K562 (cell line): ENCODE results near the gene PRAME. TPM values are rescaled to one million over a fixed set of nuclear protein-coding genes. Genes with fewer than 3 reads are reported as not detected.
A peak's percentile ranks its signal among the peaks of the same experiment; 100 is the strongest.

ENCODE experiments used
- CBX2 ChIP-seq: fragments of 200-600 bp; sonication (generic); IDR thresholded peaks from one replicate; pipeline ENCODE4 v1.6.1; 2012; ENCODE audit warnings: mild to moderate bottlenecking, low read length, inconsistent platforms; ENCODE audit not compliant: insufficient read depth, poor library complexity, severe bottlenecking
- NR1H2 ChIP-seq: sonication (generic); formaldehyde crosslinking; IDR thresholded peaks from 2 replicates; pipeline ENCODE4 v1.4.0; 2020; ENCODE audit warnings: mild to moderate bottlenecking, missing genetic modification reagents
- PCBP2 ChIP-seq: fragments of 200-400 bp; formaldehyde crosslinking; IDR thresholded peaks from 2 replicates; pipeline ENCODE4 v1.6.1; 2018; ENCODE audit warnings: low read length, low read depth, mild to moderate bottlenecking, moderate library complexity; ENCODE audit not compliant: poor library complexity, severe bottlenecking
- polyA plus RNA-seq, 8 experiments: library from polyadenylated mRNA; depleted of rRNA in 4 of 8; stranded (reverse) in 5 of 8; unstranded in 3 of 8; fragments of >200 nt; fragmentation: Nextera tagmentation in 2 of 8; fragmentation: Illumina TruSeq in 1 of 8; extraction: Ambion mirVana in 2 of 8; extraction: Trizol in 1 of 8; gene quantifications; 2 replicates each; pipeline versions ENCODE4 v1.2.1 to v1.2.3, GENCODE V29; 2011 to 2014; ENCODE audit warnings: inconsistent platforms in 1 of 8, missing spikeins in 1 of 8
- total RNA-seq, 7 experiments: library from RNA; depleted of rRNA in 6 of 7; stranded (reverse); fragments of >200 nt in 6 of 7; fragmentation: Illumina TruSeq in 2 of 7; extraction: Trizol in 2 of 7; gene quantifications; 2 replicates each; pipeline versions ENCODE4 v1.2.1 to v1.2.3, GENCODE V29; 2011 to 2021; ENCODE audit warnings: low replicate concordance in 1 of 7
- TF ChIP-seq, protein P1 (sequence below): fragments of 200-600 bp; sonication (generic); IDR thresholded peaks from one replicate; pipeline ENCODE4 v1.6.1; 2012; ENCODE audit warnings: mild to moderate bottlenecking, low read depth, low read length, inconsistent platforms
- TF ChIP-seq, protein P2 (sequence below): sonication (generic); formaldehyde crosslinking; IDR thresholded peaks from 2 replicates; pipeline ENCODE4 v1.8.1; 2023; ENCODE audit warnings: mild to moderate bottlenecking, missing genetic modification reagents
- TF ChIP-seq, protein P3 (sequence below): sonication (generic); formaldehyde crosslinking; IDR thresholded peaks from 2 replicates; pipeline ENCODE4 v1.9.0; 2022; ENCODE audit warnings: mild to moderate bottlenecking, missing genetic modification reagents
- TF ChIP-seq, protein P4 (sequence below): sonication (generic); formaldehyde crosslinking; IDR thresholded peaks from 2 replicates; pipeline ENCODE4 v1.8.1; 2023; ENCODE audit warnings: mild to moderate bottlenecking, missing genetic modification reagents

The PRAME gene
- total and polyA plus RNA-seq, 9 of the 15 experiments (the other 6 are each of a cell fraction or from before 2014, with no cell fraction given) = 662 to 2,141 (median 1,142) TPM

DNA sequence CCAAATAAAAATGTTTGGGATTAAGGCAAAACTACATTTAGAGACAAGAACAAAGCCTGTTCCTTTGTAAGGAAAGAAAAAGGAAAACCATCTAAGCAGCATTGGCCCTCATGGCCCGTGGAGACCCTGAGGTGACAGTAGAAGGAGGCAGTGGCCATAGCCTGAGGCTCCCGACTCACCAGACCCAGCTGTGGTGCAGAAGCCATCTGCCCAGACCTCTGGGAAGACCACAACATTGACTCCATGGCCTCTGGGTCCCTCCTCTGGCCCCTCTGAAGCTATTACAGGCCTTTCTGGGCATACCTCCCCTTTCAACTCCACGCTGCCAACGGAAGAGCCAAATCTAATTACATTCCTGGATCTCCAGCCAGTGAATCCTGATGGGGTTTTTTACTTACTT, 6.4 kb downstream of the PRAME start (continued):
- TF ChIP-seq, protein P1, sequence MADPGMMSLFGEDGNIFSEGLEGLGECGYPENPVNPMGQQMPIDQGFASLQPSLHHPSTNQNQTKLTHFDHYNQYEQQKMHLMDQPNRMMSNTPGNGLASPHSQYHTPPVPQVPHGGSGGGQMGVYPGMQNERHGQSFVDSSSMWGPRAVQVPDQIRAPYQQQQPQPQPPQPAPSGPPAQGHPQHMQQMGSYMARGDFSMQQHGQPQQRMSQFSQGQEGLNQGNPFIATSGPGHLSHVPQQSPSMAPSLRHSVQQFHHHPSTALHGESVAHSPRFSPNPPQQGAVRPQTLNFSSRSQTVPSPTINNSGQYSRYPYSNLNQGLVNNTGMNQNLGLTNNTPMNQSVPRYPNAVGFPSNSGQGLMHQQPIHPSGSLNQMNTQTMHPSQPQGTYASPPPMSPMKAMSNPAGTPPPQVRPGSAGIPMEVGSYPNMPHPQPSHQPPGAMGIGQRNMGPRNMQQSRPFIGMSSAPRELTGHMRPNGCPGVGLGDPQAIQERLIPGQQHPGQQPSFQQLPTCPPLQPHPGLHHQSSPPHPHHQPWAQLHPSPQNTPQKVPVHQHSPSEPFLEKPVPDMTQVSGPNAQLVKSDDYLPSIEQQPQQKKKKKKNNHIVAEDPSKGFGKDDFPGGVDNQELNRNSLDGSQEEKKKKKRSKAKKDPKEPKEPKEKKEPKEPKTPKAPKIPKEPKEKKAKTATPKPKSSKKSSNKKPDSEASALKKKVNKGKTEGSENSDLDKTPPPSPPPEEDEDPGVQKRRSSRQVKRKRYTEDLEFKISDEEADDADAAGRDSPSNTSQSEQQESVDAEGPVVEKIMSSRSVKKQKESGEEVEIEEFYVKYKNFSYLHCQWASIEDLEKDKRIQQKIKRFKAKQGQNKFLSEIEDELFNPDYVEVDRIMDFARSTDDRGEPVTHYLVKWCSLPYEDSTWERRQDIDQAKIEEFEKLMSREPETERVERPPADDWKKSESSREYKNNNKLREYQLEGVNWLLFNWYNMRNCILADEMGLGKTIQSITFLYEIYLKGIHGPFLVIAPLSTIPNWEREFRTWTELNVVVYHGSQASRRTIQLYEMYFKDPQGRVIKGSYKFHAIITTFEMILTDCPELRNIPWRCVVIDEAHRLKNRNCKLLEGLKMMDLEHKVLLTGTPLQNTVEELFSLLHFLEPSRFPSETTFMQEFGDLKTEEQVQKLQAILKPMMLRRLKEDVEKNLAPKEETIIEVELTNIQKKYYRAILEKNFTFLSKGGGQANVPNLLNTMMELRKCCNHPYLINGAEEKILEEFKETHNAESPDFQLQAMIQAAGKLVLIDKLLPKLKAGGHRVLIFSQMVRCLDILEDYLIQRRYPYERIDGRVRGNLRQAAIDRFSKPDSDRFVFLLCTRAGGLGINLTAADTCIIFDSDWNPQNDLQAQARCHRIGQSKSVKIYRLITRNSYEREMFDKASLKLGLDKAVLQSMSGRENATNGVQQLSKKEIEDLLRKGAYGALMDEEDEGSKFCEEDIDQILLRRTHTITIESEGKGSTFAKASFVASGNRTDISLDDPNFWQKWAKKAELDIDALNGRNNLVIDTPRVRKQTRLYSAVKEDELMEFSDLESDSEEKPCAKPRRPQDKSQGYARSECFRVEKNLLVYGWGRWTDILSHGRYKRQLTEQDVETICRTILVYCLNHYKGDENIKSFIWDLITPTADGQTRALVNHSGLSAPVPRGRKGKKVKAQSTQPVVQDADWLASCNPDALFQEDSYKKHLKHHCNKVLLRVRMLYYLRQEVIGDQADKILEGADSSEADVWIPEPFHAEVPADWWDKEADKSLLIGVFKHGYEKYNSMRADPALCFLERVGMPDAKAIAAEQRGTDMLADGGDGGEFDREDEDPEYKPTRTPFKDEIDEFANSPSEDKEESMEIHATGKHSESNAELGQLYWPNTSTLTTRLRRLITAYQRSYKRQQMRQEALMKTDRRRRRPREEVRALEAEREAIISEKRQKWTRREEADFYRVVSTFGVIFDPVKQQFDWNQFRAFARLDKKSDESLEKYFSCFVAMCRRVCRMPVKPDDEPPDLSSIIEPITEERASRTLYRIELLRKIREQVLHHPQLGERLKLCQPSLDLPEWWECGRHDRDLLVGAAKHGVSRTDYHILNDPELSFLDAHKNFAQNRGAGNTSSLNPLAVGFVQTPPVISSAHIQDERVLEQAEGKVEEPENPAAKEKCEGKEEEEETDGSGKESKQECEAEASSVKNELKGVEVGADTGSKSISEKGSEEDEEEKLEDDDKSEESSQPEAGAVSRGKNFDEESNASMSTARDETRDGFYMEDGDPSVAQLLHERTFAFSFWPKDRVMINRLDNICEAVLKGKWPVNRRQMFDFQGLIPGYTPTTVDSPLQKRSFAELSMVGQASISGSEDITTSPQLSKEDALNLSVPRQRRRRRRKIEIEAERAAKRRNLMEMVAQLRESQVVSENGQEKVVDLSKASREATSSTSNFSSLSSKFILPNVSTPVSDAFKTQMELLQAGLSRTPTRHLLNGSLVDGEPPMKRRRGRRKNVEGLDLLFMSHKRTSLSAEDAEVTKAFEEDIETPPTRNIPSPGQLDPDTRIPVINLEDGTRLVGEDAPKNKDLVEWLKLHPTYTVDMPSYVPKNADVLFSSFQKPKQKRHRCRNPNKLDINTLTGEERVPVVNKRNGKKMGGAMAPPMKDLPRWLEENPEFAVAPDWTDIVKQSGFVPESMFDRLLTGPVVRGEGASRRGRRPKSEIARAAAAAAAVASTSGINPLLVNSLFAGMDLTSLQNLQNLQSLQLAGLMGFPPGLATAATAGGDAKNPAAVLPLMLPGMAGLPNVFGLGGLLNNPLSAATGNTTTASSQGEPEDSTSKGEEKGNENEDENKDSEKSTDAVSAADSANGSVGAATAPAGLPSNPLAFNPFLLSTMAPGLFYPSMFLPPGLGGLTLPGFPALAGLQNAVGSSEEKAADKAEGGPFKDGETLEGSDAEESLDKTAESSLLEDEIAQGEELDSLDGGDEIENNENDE = no peak
- TF ChIP-seq, protein P2, sequence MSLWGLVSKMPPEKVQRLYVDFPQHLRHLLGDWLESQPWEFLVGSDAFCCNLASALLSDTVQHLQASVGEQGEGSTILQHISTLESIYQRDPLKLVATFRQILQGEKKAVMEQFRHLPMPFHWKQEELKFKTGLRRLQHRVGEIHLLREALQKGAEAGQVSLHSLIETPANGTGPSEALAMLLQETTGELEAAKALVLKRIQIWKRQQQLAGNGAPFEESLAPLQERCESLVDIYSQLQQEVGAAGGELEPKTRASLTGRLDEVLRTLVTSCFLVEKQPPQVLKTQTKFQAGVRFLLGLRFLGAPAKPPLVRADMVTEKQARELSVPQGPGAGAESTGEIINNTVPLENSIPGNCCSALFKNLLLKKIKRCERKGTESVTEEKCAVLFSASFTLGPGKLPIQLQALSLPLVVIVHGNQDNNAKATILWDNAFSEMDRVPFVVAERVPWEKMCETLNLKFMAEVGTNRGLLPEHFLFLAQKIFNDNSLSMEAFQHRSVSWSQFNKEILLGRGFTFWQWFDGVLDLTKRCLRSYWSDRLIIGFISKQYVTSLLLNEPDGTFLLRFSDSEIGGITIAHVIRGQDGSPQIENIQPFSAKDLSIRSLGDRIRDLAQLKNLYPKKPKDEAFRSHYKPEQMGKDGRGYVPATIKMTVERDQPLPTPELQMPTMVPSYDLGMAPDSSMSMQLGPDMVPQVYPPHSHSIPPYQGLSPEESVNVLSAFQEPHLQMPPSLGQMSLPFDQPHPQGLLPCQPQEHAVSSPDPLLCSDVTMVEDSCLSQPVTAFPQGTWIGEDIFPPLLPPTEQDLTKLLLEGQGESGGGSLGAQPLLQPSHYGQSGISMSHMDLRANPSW (CRISPR knock-in tag) = peak; percentile 98
- TF ChIP-seq NR1H2 (no peak), PCBP2 (no peak), CBX2 (no peak)
- TF ChIP-seq, protein P3, sequence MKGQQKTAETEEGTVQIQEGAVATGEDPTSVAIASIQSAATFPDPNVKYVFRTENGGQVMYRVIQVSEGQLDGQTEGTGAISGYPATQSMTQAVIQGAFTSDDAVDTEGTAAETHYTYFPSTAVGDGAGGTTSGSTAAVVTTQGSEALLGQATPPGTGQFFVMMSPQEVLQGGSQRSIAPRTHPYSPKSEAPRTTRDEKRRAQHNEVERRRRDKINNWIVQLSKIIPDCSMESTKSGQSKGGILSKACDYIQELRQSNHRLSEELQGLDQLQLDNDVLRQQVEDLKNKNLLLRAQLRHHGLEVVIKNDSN (CRISPR knock-in tag) = no peak
- TF ChIP-seq, protein P4, sequence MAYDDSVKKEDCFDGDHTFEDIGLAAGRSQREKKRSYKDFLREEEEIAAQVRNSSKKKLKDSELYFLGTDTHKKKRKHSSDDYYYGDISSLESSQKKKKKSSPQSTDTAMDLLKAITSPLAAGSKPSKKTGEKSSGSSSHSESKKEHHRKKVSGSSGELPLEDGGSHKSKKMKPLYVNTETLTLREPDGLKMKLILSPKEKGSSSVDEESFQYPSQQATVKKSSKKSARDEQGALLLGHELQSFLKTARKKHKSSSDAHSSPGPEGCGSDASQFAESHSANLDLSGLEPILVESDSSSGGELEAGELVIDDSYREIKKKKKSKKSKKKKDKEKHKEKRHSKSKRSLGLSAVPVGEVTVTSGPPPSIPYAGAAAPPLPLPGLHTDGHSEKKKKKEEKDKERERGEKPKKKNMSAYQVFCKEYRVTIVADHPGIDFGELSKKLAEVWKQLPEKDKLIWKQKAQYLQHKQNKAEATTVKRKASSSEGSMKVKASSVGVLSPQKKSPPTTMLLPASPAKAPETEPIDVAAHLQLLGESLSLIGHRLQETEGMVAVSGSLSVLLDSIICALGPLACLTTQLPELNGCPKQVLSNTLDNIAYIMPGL (CRISPR knock-in tag) = peak; percentile 41; the same call in 1 of the 2 replicates
- TF ChIP-seq, all 486 proteins: peak for 4
